Pancreas (tissue), 10 donors: ENCODE results near the gene IBA57. TPM values are rescaled to one million over a fixed set of nuclear protein-coding genes. Genes with fewer than 3 reads are reported as not detected.

Experiments used
- ATAC-seq, 4 donors: fragments of 200-7000 bp; cut with Tn5 transposase; one replicate each; pipeline versions ENCODE4 v1.8.0 to v1.9.1; 2020; ENCODE audit warnings: mild to moderate bottlenecking in 4 of 4, moderate library complexity in 4 of 4
- DNase-seq, 6 donors: peaks; one replicate each; pipeline ENCODE4 v3.0.0-alpha.2; 2020
- FAIRE-seq: peaks from 2 replicates; lab custom pipeline; 2012; peaks lifted over from hg19 to GRCh38; lab: Jason Lieb, UNC
- H3K27ac ChIP-seq, 4 donors: fragments of 200-600 bp; sonication (generic); 1 replicate in 3 of 4; 2 replicates in 1 of 4; pipeline versions ENCODE4 v1.5.0 to v1.8.0; 2020
- H3K27me3 ChIP-seq, 4 donors: fragments of 200-600 bp; one replicate each; pipeline ENCODE4 v1.8.0; 2021
- H3K36me3 ChIP-seq, 3 donors: fragments of 200-600 bp; sonication (generic) in 1 of 3; one replicate each; pipeline versions ENCODE4 v1.5.0 to v1.8.0; 2020 to 2021
- H3K4me1 ChIP-seq, 3 donors: fragments of 200-600 bp; one replicate each; pipeline ENCODE4 v1.8.0; 2021
- H3K4me3 ChIP-seq, 4 donors: fragments of 200-600 bp; sonication (generic) in 2 of 4; one replicate each; pipeline versions ENCODE4 v1.5.0 to v1.8.0; 2020 to 2021
- H3K9me3 ChIP-seq, 4 donors: fragments of 200-600 bp; one replicate each; pipeline ENCODE4 v1.8.0; 2021
- CTCF ChIP-seq, 4 donors: fragments of 200-600 bp; sonication (generic) in 3 of 4; IDR thresholded peaks; one replicate each; pipeline versions ENCODE4 v1.5.0 to v1.8.0; 2021; ENCODE audit warnings: antibody characterized with exemption in 4 of 4
- WGBS, 2 donors: extraction: QIAGEN DNeasy Blood & Tissue Kit; methylation state at CpG; one replicate each; pipeline ENCODE4 v1.1.7; 2013; 5-methylcytosine and 5-hydroxymethylcytosine counted together
- intact Hi-C, 3 donors: fragments of 100-400 bp; cut with DNase I; formaldehyde crosslinking; loops; one replicate each; pipeline versions ENCODE4 v1.11.1 to v1.14.2; 2022
- polyA plus RNA-seq, 2 donors: library from polyadenylated mRNA; stranded (reverse); fragments of 200-250 nt; gene quantifications; one replicate each; pipeline ENCODE4 v1.2.3, GENCODE V29; 2013
- total RNA-seq, 6 donors: library from RNA; stranded (reverse); fragmentation: NEBNext Ultra II Directional in 4 of 6; extraction: Animal tissue kit (Norgen Biotek cat#: 25700) in 4 of 6; gene quantifications; one replicate each; pipeline versions ENCODE4 v1.2.1 to v1.2.4, GENCODE V29; 2021 to 2023
- donor health status: healthy with polysubstance abuse.
- donor health status: DM: no; HTN: no; CAD: no; lungs with moderate emphysema.
- donor health status: DM: no; HTN: no; CAD: no.
- donor health status: control.
- donor health status: control.
- donor health status: Bipolar disorder and iron deficiency.
- donor health status: DM: yes; HTN: yes; CAD: no.
- donor health status: DM: no; HTN: no; CAD: no.
- donor health status: DM: no; HTN: no; CAD: no.
- donor health status: DM: yes; HTN: yes; CAD: no.

The IBA57 gene
- total and polyA plus RNA-seq, 8 donors: 2.4 to 14.4 (median 7.0) TPM

DNA sequence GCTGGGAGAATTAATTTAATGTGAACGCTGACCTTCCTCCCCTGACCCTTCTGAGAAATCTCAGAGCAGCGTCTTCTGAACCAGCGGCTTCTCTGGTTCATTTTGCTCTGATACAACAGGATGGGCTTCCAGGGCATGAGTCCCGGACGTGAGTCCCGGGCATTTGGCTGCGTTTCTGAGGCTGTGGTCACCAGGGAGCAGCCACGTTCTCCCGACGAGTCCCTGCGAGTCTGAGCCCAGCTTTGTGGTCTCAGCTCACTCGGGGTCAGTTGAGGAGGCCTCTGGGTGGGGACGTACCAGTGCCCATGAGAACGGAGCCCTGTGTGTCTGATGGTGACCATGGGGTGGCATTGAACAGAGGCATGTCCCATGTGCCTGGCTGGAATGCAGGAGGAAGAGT, 24.6 kb downstream of the IBA57 start:
- Histone ChIP-seq H3K36me3 (no peaks in the 10 kb centered on the region), H3K9me3 (no peaks in the 10 kb centered on the region), H3K4me3 (no peak overlapping the region), H3K4me1 (no peaks in the 10 kb centered on the region), H3K27me3 (no peaks in the 10 kb centered on the region), H3K27ac (no peak overlapping the region)
- no peak for FAIRE-seq
- 84 to 91% methylated on average over 14 of the region's 14 CpGs for WGBS, 2 donors
- no peak for TF ChIP-seq CTCF (IDR thresholded peaks at IDR 0.05)
- no peak for ATAC-seq
- intact Hi-C loops: no loop called here
- DNase-seq: no peak

- H3K4me1 ChIP-seq: no peaks in the 10 kb centered on the region
- H3K36me3 ChIP-seq: no peaks in the 10 kb centered on the region
- no peak overlapping the region for H3K4me3 ChIP-seq
- intact Hi-C loops: no loop called here
- no peaks in the 10 kb centered on the region for H3K9me3 ChIP-seq
- WGBS, 2 donors: 89 to 91% methylated on average over 5 of the region's 5 CpGs
- DNase-seq (no peak), ATAC-seq (no peak), FAIRE-seq (no peak)
- TF ChIP-seq CTCF (IDR thresholded peaks at IDR 0.05): no peak
- no peaks in the 10 kb centered on the region for H3K27me3 ChIP-seq
- no peak overlapping the region for H3K27ac ChIP-seq
These were observed 25.2 kb downstream of the IBA57 start for GRCh38 chr1:228190778-228191177.

- ATAC-seq (no peak), DNase-seq (no peak), FAIRE-seq (no peak)
- WGBS, 2 donors: 75 to 79% methylated on average over 3 of the region's 3 CpGs
- Histone ChIP-seq H3K9me3 (no peaks in the 10 kb centered on the region), H3K4me3 (no peak overlapping the region), H3K27ac (no peak overlapping the region), H3K36me3 (no peaks in the 10 kb centered on the region), H3K4me1 (no peaks in the 10 kb centered on the region), H3K27me3 (no peaks in the 10 kb centered on the region)
- intact Hi-C loops: no loop called here
- no peak for TF ChIP-seq CTCF (IDR thresholded peaks at IDR 0.05)
These were observed 28.8 kb downstream of the IBA57 start for GRCh38 chr1:228194436-228194835.

DNA sequence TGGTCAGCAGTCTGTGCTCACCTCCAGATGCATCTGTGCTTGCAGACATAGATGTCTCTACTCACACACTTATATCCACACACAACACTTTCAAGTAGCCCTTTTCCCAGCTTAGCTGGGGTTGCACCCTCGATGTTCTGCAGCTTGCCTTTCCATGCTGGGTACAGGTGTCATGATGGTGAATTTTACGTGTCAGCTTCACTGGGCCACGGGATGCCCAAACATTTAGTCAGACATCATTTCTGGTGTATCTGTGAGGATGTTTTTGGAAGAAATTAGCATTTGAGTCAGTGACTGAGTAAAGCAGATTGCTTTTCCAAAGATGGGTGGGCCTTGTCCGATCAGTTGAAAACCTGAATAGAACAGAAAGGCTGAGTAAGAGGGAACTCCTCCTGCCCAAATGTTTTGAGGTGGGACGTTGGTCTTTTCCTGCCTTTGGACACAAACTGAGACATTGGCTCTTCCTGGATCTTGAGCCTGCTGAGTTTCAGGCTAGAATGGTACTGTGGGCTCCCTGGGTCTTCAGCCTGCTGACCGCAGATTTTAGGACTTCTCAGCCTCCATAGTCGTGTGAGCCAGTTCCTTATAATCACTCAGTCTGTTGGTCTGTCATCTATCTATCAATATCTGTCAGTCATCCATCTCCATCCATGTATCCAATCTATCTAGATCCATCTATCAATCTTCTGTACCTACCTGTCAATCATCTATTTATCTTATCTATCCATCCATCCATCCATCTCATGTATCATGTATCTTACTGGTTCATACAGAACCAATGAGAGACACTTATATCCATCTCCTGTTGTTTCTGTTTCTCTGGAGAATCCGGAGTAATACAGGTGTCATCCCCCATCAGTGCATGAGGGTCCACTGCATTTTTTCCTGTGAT, 29.6 kb downstream of the IBA57 start:
- no peak overlapping the region for H3K27ac ChIP-seq
- no peak for FAIRE-seq
- no peaks in the 10 kb centered on the region for H3K9me3 ChIP-seq
- no peaks in the 10 kb centered on the region for H3K27me3 ChIP-seq
- 78 to 89% methylated on average over 8 of the region's 8 CpGs for WGBS, 2 donors
- H3K4me3 ChIP-seq: no peak overlapping the region
- no peak for TF ChIP-seq CTCF (IDR thresholded peaks at IDR 0.05)
- no peaks in the 10 kb centered on the region for H3K36me3 ChIP-seq
- intact Hi-C loops: no loop called here
- H3K4me1 ChIP-seq: no peaks in the 10 kb centered on the region
- no peak for DNase-seq
- no peak for ATAC-seq

GRCh38 chr1:228197555-228198147, 32.0 kb downstream of the IBA57 start:
- TF ChIP-seq CTCF (IDR thresholded peaks at IDR 0.05): no peak
- H3K4me3 ChIP-seq: no peak overlapping the region
- ATAC-seq (no peak), FAIRE-seq (no peak), DNase-seq (no peak)
- intact Hi-C loops: no loop called here
- H3K9me3 ChIP-seq: no peaks in the 10 kb centered on the region
- H3K4me1 ChIP-seq: no peaks in the 10 kb centered on the region
- no peaks in the 10 kb centered on the region for H3K27me3 ChIP-seq
- H3K27ac ChIP-seq: no peak overlapping the region
- no peaks in the 10 kb centered on the region for H3K36me3 ChIP-seq
- 95 to 96% methylated on average over 4 of the region's 4 CpGs for WGBS, 2 donors
